Uterus (tissue), 2 donors: ENCODE results near the gene COPS3.

Experiments used
- POLR2A ChIP-seq, 2 donors: fragments of 450-650 bp; IDR thresholded peaks; one replicate each; pipeline ENCODE4 v1.6.1; 2016; ENCODE audit warnings: antibody characterized with exemption in 2 of 2, mild to moderate bottlenecking in 1 of 2, moderate library complexity in 1 of 2
- TF ChIP-seq, protein P1 (sequence below), 4 experiments: fragments of 200-600 bp in 2 of 4; fragments of 450-650 bp in 2 of 4; sonication (generic) in 2 of 4; IDR thresholded peaks; one replicate each; pipeline ENCODE4 v1.5.1; 2016 to 2019; ENCODE audit warnings: antibody characterized with exemption in 4 of 4, mild to moderate bottlenecking in 2 of 4, moderate library complexity in 1 of 4

GRCh38 chr17:17325228-17325627 lies 44.2 kb upstream of the COPS3 start:
- TF ChIP-seq, protein P1, sequence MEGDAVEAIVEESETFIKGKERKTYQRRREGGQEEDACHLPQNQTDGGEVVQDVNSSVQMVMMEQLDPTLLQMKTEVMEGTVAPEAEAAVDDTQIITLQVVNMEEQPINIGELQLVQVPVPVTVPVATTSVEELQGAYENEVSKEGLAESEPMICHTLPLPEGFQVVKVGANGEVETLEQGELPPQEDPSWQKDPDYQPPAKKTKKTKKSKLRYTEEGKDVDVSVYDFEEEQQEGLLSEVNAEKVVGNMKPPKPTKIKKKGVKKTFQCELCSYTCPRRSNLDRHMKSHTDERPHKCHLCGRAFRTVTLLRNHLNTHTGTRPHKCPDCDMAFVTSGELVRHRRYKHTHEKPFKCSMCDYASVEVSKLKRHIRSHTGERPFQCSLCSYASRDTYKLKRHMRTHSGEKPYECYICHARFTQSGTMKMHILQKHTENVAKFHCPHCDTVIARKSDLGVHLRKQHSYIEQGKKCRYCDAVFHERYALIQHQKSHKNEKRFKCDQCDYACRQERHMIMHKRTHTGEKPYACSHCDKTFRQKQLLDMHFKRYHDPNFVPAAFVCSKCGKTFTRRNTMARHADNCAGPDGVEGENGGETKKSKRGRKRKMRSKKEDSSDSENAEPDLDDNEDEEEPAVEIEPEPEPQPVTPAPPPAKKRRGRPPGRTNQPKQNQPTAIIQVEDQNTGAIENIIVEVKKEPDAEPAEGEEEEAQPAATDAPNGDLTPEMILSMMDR (IDR thresholded peaks at IDR 0.05), result no peak
- TF ChIP-seq POLR2A (IDR thresholded peaks at IDR 0.05), result no peak
